Measurements from ENCODE around the gene TAB2. TPM values are rescaled to one million over a fixed set of nuclear protein-coding genes. Genes with fewer than 3 reads are reported as not detected.

The TAB2 gene
- total RNA-seq, 1 experiment from 2014 or later, result 52.2 TPM

DNA sequence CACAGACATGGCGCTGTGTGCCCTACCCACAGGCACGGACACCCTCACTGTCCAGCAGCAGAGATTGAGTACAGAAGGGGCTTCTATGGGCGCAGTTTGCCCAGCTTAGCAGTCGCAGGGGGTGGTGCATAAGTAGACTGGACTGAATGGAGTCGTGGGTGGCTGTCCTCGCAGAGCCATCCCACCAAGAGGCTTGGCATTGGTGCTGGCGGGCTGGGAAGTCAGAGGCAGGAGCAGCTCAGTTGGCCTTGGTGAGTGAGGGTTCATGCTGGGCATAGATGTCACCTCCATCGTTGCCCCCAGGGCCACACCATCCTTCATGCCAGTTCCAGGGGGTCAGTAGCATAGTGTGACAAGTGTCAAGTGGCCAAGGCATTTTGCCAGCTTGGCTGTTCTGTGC, 107.7 kb downstream of the TAB2 start:
- H3K27me3 ChIP-seq (replicated peaks; ENCODE audit: insufficient read depth, low read depth, low read length, poor library complexity), result no peaks in the 10 kb centered on the region
- no peaks in the 10 kb centered on the region for H3K36me3 ChIP-seq (ENCODE audit: insufficient read depth, low read length, poor library complexity, severe bottlenecking)
- no peak overlapping the region for H3K4me3 ChIP-seq (ENCODE audit: low read depth, low read length, poor library complexity, severe bottlenecking)
- H3K9me3 ChIP-seq (ENCODE audit: low read depth, low read length, poor library complexity, severe bottlenecking), result no peaks in the 10 kb centered on the region
- no peak for DNase-seq (ENCODE audit: low spot score)
- TF ChIP-seq, protein P1, sequence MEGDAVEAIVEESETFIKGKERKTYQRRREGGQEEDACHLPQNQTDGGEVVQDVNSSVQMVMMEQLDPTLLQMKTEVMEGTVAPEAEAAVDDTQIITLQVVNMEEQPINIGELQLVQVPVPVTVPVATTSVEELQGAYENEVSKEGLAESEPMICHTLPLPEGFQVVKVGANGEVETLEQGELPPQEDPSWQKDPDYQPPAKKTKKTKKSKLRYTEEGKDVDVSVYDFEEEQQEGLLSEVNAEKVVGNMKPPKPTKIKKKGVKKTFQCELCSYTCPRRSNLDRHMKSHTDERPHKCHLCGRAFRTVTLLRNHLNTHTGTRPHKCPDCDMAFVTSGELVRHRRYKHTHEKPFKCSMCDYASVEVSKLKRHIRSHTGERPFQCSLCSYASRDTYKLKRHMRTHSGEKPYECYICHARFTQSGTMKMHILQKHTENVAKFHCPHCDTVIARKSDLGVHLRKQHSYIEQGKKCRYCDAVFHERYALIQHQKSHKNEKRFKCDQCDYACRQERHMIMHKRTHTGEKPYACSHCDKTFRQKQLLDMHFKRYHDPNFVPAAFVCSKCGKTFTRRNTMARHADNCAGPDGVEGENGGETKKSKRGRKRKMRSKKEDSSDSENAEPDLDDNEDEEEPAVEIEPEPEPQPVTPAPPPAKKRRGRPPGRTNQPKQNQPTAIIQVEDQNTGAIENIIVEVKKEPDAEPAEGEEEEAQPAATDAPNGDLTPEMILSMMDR (conservative IDR thresholded peaks at IDR 0.05; ENCODE audit: low read depth, low read length), result no peak
- TF ChIP-seq EZH2 (IDR thresholded peaks at IDR 0.05; ENCODE audit: borderline replicate concordance, low read depth, low read length, poor library complexity, severe bottlenecking), result no peak
- no peaks in the 10 kb centered on the region for H3K4me1 ChIP-seq (ENCODE audit: insufficient read depth, low read length, poor library complexity, severe bottlenecking)
- POLR2A ChIA-PET (ENCODE audit: low non-redundant PET), result interaction anchor here (0.6 kb wide), 1 partner anchor 82 kb away, joined by 5 read pairs; no protein-coding TSS in a partner anchor
- intact Hi-C loops (cut with micrococcal nuclease; ENCODE audit: unreplicated experiment), result no loop called here
- CTCF ChIA-PET, result no interaction called here
- H3K27ac ChIP-seq (ENCODE audit: low read depth, low read length, poor library complexity, severe bottlenecking), result no peak overlapping the region
- BruUV-seq (replicated peaks), result no TSS peak

DNA sequence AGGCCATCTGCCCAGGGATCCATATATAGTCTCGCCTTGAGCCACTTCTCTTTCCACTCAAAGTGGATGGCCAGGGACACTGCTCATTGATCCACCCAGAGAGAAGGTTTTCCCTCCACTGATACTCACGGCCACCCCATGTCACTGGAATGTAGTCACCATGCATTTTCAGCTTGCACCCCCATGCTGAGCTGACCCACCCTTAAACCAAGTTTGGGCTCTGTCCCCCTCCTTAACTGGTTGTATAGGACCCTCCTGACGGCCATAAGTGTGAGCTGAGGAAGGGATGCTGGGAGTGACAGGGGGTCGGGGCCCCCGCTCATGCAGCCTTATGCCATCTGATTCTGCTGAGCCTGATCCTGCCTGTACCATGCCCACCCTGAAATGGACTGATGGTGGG, 108.2 kb downstream of the TAB2 start:
- CTCF ChIA-PET, result no interaction called here
- no peaks in the 10 kb centered on the region for H3K9me3 ChIP-seq (ENCODE audit: low read depth, low read length, poor library complexity, severe bottlenecking)
- TF ChIP-seq EZH2 (IDR thresholded peaks at IDR 0.05; ENCODE audit: borderline replicate concordance, low read depth, low read length, poor library complexity, severe bottlenecking), result no peak
- TF ChIP-seq, protein P1 (conservative IDR thresholded peaks at IDR 0.05; ENCODE audit: low read depth, low read length), result no peak
- H3K27ac ChIP-seq (ENCODE audit: low read depth, low read length, poor library complexity, severe bottlenecking), result no peak overlapping the region
- H3K4me3 ChIP-seq (ENCODE audit: low read depth, low read length, poor library complexity, severe bottlenecking), result no peak overlapping the region
- no TSS peak for BruUV-seq (replicated peaks)
- no peak for DNase-seq (ENCODE audit: low spot score)
- intact Hi-C loops (cut with micrococcal nuclease; ENCODE audit: unreplicated experiment), result no loop called here
- H3K27me3 ChIP-seq (replicated peaks; ENCODE audit: insufficient read depth, low read depth, low read length, poor library complexity), result no peaks in the 10 kb centered on the region
- H3K4me1 ChIP-seq (ENCODE audit: insufficient read depth, low read length, poor library complexity, severe bottlenecking), result no peaks in the 10 kb centered on the region
- POLR2A ChIA-PET (ENCODE audit: low non-redundant PET), result no interaction called here
- H3K36me3 ChIP-seq (ENCODE audit: insufficient read depth, low read length, poor library complexity, severe bottlenecking), result no peaks in the 10 kb centered on the region

DNA sequence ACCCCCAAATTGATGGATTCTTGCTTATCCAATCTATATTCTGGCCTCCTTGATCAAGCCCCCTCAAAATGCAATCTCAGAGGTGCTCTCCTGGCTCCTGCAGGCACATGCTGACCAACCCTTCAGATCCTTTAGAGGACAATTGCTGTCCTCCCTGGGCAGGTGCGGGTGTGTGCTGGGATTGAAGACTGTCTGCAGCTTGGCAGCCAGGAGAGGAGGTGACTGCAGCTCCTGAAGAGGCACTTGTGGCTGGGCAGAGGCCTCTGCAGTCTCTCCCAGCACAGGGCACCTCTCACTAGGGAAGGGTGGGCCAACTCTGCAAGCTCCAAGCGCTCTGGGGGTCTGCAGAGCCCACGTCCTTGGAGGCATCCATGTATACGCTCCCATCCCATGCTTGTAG, 111.1 kb downstream of the TAB2 start:
- TF ChIP-seq EZH2 (IDR thresholded peaks at IDR 0.05; ENCODE audit: borderline replicate concordance, low read depth, low read length, poor library complexity, severe bottlenecking), result no peak
- TF ChIP-seq, protein P1 (conservative IDR thresholded peaks at IDR 0.05; ENCODE audit: low read depth, low read length), result no peak
- BruUV-seq (replicated peaks), result no TSS peak
- POLR2A ChIA-PET (ENCODE audit: low non-redundant PET), result no interaction called here
- no peaks in the 10 kb centered on the region for H3K36me3 ChIP-seq (ENCODE audit: insufficient read depth, low read length, poor library complexity, severe bottlenecking)
- no peaks in the 10 kb centered on the region for H3K9me3 ChIP-seq (ENCODE audit: low read depth, low read length, poor library complexity, severe bottlenecking)
- no peaks in the 10 kb centered on the region for H3K27me3 ChIP-seq (replicated peaks; ENCODE audit: insufficient read depth, low read depth, low read length, poor library complexity)
- H3K27ac ChIP-seq (ENCODE audit: low read depth, low read length, poor library complexity, severe bottlenecking), result no peak overlapping the region
- CTCF ChIA-PET, result no interaction called here
- intact Hi-C loops (cut with micrococcal nuclease; ENCODE audit: unreplicated experiment), result no loop called here
- DNase-seq (ENCODE audit: low spot score), result no peak
- H3K4me3 ChIP-seq (ENCODE audit: low read depth, low read length, poor library complexity, severe bottlenecking), result no peak overlapping the region
- H3K4me1 ChIP-seq (ENCODE audit: insufficient read depth, low read length, poor library complexity, severe bottlenecking), result no peaks in the 10 kb centered on the region

All from A673 (cell line).